Mammary epithelial cell (primary cell): ENCODE data around the gene SMAD4.

Experiments
- EZH2 ChIP-seq: IDR thresholded peaks from 2 replicates; pipeline ENCODE4 v1.6.1; 2012; ENCODE audit warnings: low read length, inconsistent platforms, borderline replicate concordance
- TF ChIP-seq, protein P1 (sequence below), 2 donors: IDR thresholded peaks in 1 of 2; conservative IDR thresholded peaks in 1 of 2; 2 replicates each; pipeline ENCODE4 v1.5.1; 2011 to 2012; ENCODE audit warnings: inconsistent platforms in 2 of 2, low read length in 2 of 2, mild to moderate bottlenecking in 2 of 2, control low read depth in 1 of 2, low read depth in 1 of 2; ENCODE audit not compliant: insufficient read depth in 1 of 2; ENCODE audit errors: extremely low read depth in 1 of 2

DNA sequence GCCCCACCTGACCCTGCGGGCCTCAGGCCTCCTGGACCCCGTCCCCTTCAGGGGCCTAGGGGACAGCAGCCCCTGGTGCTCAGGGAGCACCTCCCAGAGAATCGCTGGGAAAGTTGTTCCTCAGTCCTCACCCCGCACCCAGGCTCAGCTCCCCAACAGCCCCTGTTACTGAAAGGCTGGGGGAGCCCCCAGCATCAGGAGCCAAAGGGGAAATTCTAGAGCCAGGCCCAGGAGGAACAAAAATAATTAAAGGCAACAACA is 91.5 kb downstream of the SMAD4 start:
- TF ChIP-seq, protein P1, sequence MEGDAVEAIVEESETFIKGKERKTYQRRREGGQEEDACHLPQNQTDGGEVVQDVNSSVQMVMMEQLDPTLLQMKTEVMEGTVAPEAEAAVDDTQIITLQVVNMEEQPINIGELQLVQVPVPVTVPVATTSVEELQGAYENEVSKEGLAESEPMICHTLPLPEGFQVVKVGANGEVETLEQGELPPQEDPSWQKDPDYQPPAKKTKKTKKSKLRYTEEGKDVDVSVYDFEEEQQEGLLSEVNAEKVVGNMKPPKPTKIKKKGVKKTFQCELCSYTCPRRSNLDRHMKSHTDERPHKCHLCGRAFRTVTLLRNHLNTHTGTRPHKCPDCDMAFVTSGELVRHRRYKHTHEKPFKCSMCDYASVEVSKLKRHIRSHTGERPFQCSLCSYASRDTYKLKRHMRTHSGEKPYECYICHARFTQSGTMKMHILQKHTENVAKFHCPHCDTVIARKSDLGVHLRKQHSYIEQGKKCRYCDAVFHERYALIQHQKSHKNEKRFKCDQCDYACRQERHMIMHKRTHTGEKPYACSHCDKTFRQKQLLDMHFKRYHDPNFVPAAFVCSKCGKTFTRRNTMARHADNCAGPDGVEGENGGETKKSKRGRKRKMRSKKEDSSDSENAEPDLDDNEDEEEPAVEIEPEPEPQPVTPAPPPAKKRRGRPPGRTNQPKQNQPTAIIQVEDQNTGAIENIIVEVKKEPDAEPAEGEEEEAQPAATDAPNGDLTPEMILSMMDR (conservative IDR thresholded peaks at IDR 0.05 in 1 of 2, IDR thresholded peaks at IDR 0.05 in 1 of 2; ENCODE audit: extremely low read depth in 1 of 2, insufficient read depth in 1 of 2, low read depth in 1 of 2, low read length in 2 of 2): no peak
- TF ChIP-seq EZH2: no peak
